ENCODE results near the gene SEPTIN11.

Gene SEPTIN11

GRCh38 chr4:76930685-76931084, 18.9 kb upstream of the SEPTIN11 start:
- no peak overlapping the region for H3K4me2 ChIP-seq (ENCODE audit: insufficient read depth, low read length, poor library complexity, severe bottlenecking)
- no peak overlapping the region for H2AK5ac ChIP-seq (ENCODE audit: low read depth, low read length)
- H3K4me1 ChIP-seq (ENCODE audit: control insufficient read depth in 2 of 2, insufficient read depth in 1 of 2, low read depth in 1 of 2, low read length in 2 of 2) = no peaks in the 10 kb centered on the region
- H3K4me3 ChIP-seq (ENCODE audit: low read length in 2 of 2) = no peak overlapping the region
- no peaks in the 10 kb centered on the region for H3K36me3 ChIP-seq (replicated peaks in 1 of 2; ENCODE audit: control insufficient read depth in 2 of 2, insufficient read depth in 2 of 2, low read length in 2 of 2)
- H3K18ac ChIP-seq (ENCODE audit: low read length) = no peak overlapping the region
- H3K14ac ChIP-seq (ENCODE audit: low read length) = no peak overlapping the region
- no peak overlapping the region for H2AFZ ChIP-seq (ENCODE audit: low read length)
- no peak for DNase-seq (ENCODE audit: low spot score)
- H3K23ac ChIP-seq (ENCODE audit: low read depth, low read length, poor library complexity) = no peak overlapping the region
- WGBS, 2 donors (ENCODE audit: extremely low coverage in 2 of 2, insufficient read length in 2 of 2, insufficient replicate concordance in 1 of 2) = no CpG with 5 or more reads among the region's 2 CpGs
- no peak overlapping the region for H2BK5ac ChIP-seq (ENCODE audit: low read length)
- H2BK15ac ChIP-seq (ENCODE audit: low read length) = no peak overlapping the region
- H3K4ac ChIP-seq (ENCODE audit: low read length) = no peak overlapping the region
- no peaks in the 10 kb centered on the region for H3K79me1 ChIP-seq (ENCODE audit: low read depth, low read length)
- no peak overlapping the region for H3K27ac ChIP-seq (replicated peaks; ENCODE audit: low read length)
- H4K91ac ChIP-seq (ENCODE audit: low read depth, low read length, poor library complexity) = no peak overlapping the region
- no peak overlapping the region for H3K9ac ChIP-seq (ENCODE audit: low read depth, low read length, poor library complexity)
- H3K9me3 ChIP-seq (replicated peaks in 1 of 2; ENCODE audit: control insufficient read depth in 2 of 2, insufficient read depth in 1 of 2, low read depth in 1 of 2, low read length in 2 of 2) = no peaks in the 10 kb centered on the region
- H2BK120ac ChIP-seq (ENCODE audit: low read depth, low read length) = no peak overlapping the region
- no peak overlapping the region for H4K8ac ChIP-seq (ENCODE audit: low read depth, low read length)
- no peak overlapping the region for H2BK12ac ChIP-seq (ENCODE audit: low read length)
- no peaks in the 10 kb centered on the region for H3K27me3 ChIP-seq (ENCODE audit: control insufficient read depth in 3 of 3, insufficient read depth in 3 of 3, low read depth in 1 of 3, low read length in 3 of 3)

- H4K8ac ChIP-seq (ENCODE audit: low read depth, low read length) = no peak overlapping the region
- H3K4ac ChIP-seq (ENCODE audit: low read length) = no peak overlapping the region
These were observed 18.5 kb upstream of the SEPTIN11 start for GRCh38 chr4:76931087-76931486.

GRCh38 chr4:76931576-76932276, 17.8 kb upstream of the SEPTIN11 start:
- no peaks in the 10 kb centered on the region for H3K27me3 ChIP-seq (ENCODE audit: control insufficient read depth in 3 of 3, insufficient read depth in 3 of 3, low read depth in 1 of 3, low read length in 3 of 3)
- no CpG with 5 or more reads among the region's 7 CpGs for WGBS, 2 donors (ENCODE audit: extremely low coverage in 2 of 2, insufficient read length in 2 of 2, insufficient replicate concordance in 1 of 2)
- H2AFZ ChIP-seq (ENCODE audit: low read length) = no peak overlapping the region
- no peak overlapping the region for H2AK5ac ChIP-seq (ENCODE audit: low read depth, low read length)
- H4K91ac ChIP-seq (ENCODE audit: low read depth, low read length, poor library complexity) = no peak overlapping the region
- H3K27ac ChIP-seq (replicated peaks; ENCODE audit: low read length) = no peak overlapping the region
- H2BK15ac ChIP-seq (ENCODE audit: low read length) = no peak overlapping the region
- H4K8ac ChIP-seq (ENCODE audit: low read depth, low read length) = no peak overlapping the region
- peaks cover 2 to 3% of the 10 kb centered on the region in 2 donors for H3K9me3 ChIP-seq (replicated peaks in 1 of 2; ENCODE audit: control insufficient read depth in 2 of 2, insufficient read depth in 1 of 2, low read depth in 1 of 2, low read length in 2 of 2)
- H3K4ac ChIP-seq (ENCODE audit: low read length) = no peak overlapping the region
- H2BK120ac ChIP-seq (ENCODE audit: low read depth, low read length) = no peak overlapping the region
- no peak overlapping the region for H2BK12ac ChIP-seq (ENCODE audit: low read length)
- H3K4me1 ChIP-seq (ENCODE audit: control insufficient read depth in 2 of 2, insufficient read depth in 1 of 2, low read depth in 1 of 2, low read length in 2 of 2) = no peaks in the 10 kb centered on the region
- H2BK5ac ChIP-seq (ENCODE audit: low read length) = no peak overlapping the region
- no peak overlapping the region for H3K4me2 ChIP-seq (ENCODE audit: insufficient read depth, low read length, poor library complexity, severe bottlenecking)
- H3K79me1 ChIP-seq (ENCODE audit: low read depth, low read length) = no peaks in the 10 kb centered on the region
- DNase-seq (ENCODE audit: low spot score) = no peak
- no peak overlapping the region for H3K4me3 ChIP-seq (ENCODE audit: low read length in 2 of 2)
- no peak overlapping the region for H3K18ac ChIP-seq (ENCODE audit: low read length)
- H3K9ac ChIP-seq (ENCODE audit: low read depth, low read length, poor library complexity) = no peak overlapping the region
- no peak overlapping the region for H3K23ac ChIP-seq (ENCODE audit: low read depth, low read length, poor library complexity)
- no peaks in the 10 kb centered on the region for H3K36me3 ChIP-seq (replicated peaks in 1 of 2; ENCODE audit: control insufficient read depth in 2 of 2, insufficient read depth in 2 of 2, low read length in 2 of 2)
- no peak overlapping the region for H3K14ac ChIP-seq (ENCODE audit: low read length)

More at GRCh38 chr4:76931087-76931486, 18.5 kb upstream of the SEPTIN11 start:
- Histone ChIP-seq H3K79me1 (ENCODE audit: low read depth, low read length) (no peaks in the 10 kb centered on the region), H4K91ac (ENCODE audit: low read depth, low read length, poor library complexity) (no peak overlapping the region), H2BK12ac (ENCODE audit: low read length) (no peak overlapping the region), H3K4me2 (ENCODE audit: insufficient read depth, low read length, poor library complexity, severe bottlenecking) (no peak overlapping the region), H2AFZ (ENCODE audit: low read length) (no peak overlapping the region), H3K14ac (ENCODE audit: low read length) (no peak overlapping the region), H3K9ac (ENCODE audit: low read depth, low read length, poor library complexity) (no peak overlapping the region), H2BK15ac (ENCODE audit: low read length) (no peak overlapping the region), H2AK5ac (ENCODE audit: low read depth, low read length) (no peak overlapping the region), H2BK120ac (ENCODE audit: low read depth, low read length) (no peak overlapping the region), H3K27me3 (ENCODE audit: control insufficient read depth in 3 of 3, insufficient read depth in 3 of 3, low read depth in 1 of 3, low read length in 3 of 3) (no peaks in the 10 kb centered on the region), H3K27ac (replicated peaks; ENCODE audit: low read length) (no peak overlapping the region), H3K9me3 (replicated peaks in 1 of 2; ENCODE audit: control insufficient read depth in 2 of 2, insufficient read depth in 1 of 2, low read depth in 1 of 2, low read length in 2 of 2) (no peaks in the 10 kb centered on the region), H3K4me3 (ENCODE audit: low read length in 2 of 2) (no peak overlapping the region), H3K36me3 (replicated peaks in 1 of 2; ENCODE audit: control insufficient read depth in 2 of 2, insufficient read depth in 2 of 2, low read length in 2 of 2) (no peaks in the 10 kb centered on the region), H2BK5ac (ENCODE audit: low read length) (no peak overlapping the region), H3K23ac (ENCODE audit: low read depth, low read length, poor library complexity) (no peak overlapping the region), H3K18ac (ENCODE audit: low read length) (no peak overlapping the region), H3K4me1 (ENCODE audit: control insufficient read depth in 2 of 2, insufficient read depth in 1 of 2, low read depth in 1 of 2, low read length in 2 of 2) (no peaks in the 10 kb centered on the region)
- no peak for DNase-seq (ENCODE audit: low spot score)

DNA sequence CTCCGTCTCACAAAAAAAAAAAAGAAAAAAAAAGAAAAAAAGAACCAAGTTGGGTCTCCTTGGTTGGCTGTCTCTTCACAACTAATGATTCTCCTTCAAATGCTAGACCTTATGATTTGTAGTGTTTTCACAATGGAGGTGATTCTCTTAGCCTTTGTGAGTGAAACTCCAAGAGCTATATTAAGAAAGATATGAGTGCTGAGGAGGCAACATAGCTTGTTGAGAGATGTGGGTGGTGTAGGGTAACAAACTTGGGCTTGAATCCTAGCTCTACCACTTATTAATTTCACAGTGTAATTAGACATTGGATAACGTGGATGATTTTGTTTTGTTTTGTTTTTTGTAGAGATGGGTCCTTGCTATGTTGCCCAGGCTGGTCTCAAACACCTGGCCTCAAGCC, 10.4 kb upstream of the SEPTIN11 start:
- no peak overlapping the region for H4K8ac ChIP-seq (ENCODE audit: low read depth, low read length)
- no peak overlapping the region for H3K27ac ChIP-seq (replicated peaks; ENCODE audit: low read length)
- no peak overlapping the region for H3K18ac ChIP-seq (ENCODE audit: low read length)
- H3K9me3 ChIP-seq (replicated peaks in 1 of 2; ENCODE audit: control insufficient read depth in 2 of 2, insufficient read depth in 1 of 2, low read depth in 1 of 2, low read length in 2 of 2) = peaks cover 2 to 3% of the 10 kb centered on the region in 2 donors
- no peak overlapping the region for H3K4me3 ChIP-seq (ENCODE audit: low read length in 2 of 2)
- DNase-seq (ENCODE audit: low spot score) = no peak
- H2BK12ac ChIP-seq (ENCODE audit: low read length) = no peak overlapping the region
- H3K27me3 ChIP-seq (ENCODE audit: control insufficient read depth in 3 of 3, insufficient read depth in 3 of 3, low read depth in 1 of 3, low read length in 3 of 3) = no peaks in the 10 kb centered on the region
- no peaks in the 10 kb centered on the region for H3K79me1 ChIP-seq (ENCODE audit: low read depth, low read length)
- H3K4me1 ChIP-seq (ENCODE audit: control insufficient read depth in 2 of 2, insufficient read depth in 1 of 2, low read depth in 1 of 2, low read length in 2 of 2) = no peaks in the 10 kb centered on the region
- no peak overlapping the region for H2BK120ac ChIP-seq (ENCODE audit: low read depth, low read length)
- WGBS, 2 donors (ENCODE audit: extremely low coverage in 2 of 2, insufficient read length in 2 of 2, insufficient replicate concordance in 1 of 2) = no CpG with 5 or more reads among the region's 2 CpGs
- H2BK15ac ChIP-seq (ENCODE audit: low read length) = no peak overlapping the region
- H3K9ac ChIP-seq (ENCODE audit: low read depth, low read length, poor library complexity) = no peak overlapping the region
- H2BK5ac ChIP-seq (ENCODE audit: low read length) = no peak overlapping the region
- no peak overlapping the region for H2AFZ ChIP-seq (ENCODE audit: low read length)
- H4K91ac ChIP-seq (ENCODE audit: low read depth, low read length, poor library complexity) = no peak overlapping the region
- H2AK5ac ChIP-seq (ENCODE audit: low read depth, low read length) = no peak overlapping the region
- H3K14ac ChIP-seq (ENCODE audit: low read length) = no peak overlapping the region
- H3K36me3 ChIP-seq (replicated peaks in 1 of 2; ENCODE audit: control insufficient read depth in 2 of 2, insufficient read depth in 2 of 2, low read length in 2 of 2) = no peaks in the 10 kb centered on the region
- H3K23ac ChIP-seq (ENCODE audit: low read depth, low read length, poor library complexity) = no peak overlapping the region
- H3K4me2 ChIP-seq (ENCODE audit: insufficient read depth, low read length, poor library complexity, severe bottlenecking) = no peak overlapping the region
- H3K4ac ChIP-seq (ENCODE audit: low read length) = no peak overlapping the region
